GM12873 (cell line): ENCODE measurements around the gene CYP11A1.

Source experiments
- CTCF ChIP-seq: IDR thresholded peaks from 2 replicates; pipeline ENCODE4 v1.5.1; 2012; ENCODE audit warnings: low read depth, mild to moderate bottlenecking, moderate library complexity, low read length, control low read depth; ENCODE audit not compliant: insufficient read depth; ENCODE audit errors: missing control alignments

The CYP11A1 gene

GRCh38 chr15:74367296-74367854 lies at the start of gene CYP11A1:
TSS of gene CYP11A1 (minus strand) at chr15:74367646. CDS start at chr15:74367585, 61 bp downstream.
- no peak for TF ChIP-seq CTCF

- no peak for TF ChIP-seq CTCF
Measured at GRCh38 chr15:74417225-74417624, 49.8 kb upstream of the CYP11A1 start.

- TF ChIP-seq CTCF: no peak
Measured at GRCh38 chr15:74415966-74416916, 48.8 kb upstream of the CYP11A1 start.

- TF ChIP-seq CTCF: no peak
Measured at GRCh38 chr15:74414603-74415338, 47.3 kb upstream of the CYP11A1 start.

- no peak for TF ChIP-seq CTCF
Measured at GRCh38 chr15:74414081-74414580, 46.7 kb upstream of the CYP11A1 start.

GRCh38 chr15:74413350-74414080 lies 46.1 kb upstream of the CYP11A1 start:
- no peak for TF ChIP-seq CTCF

GRCh38 chr15:74412159-74412558 lies 44.7 kb upstream of the CYP11A1 start:
- no peak for TF ChIP-seq CTCF
